Chondrocyte (in vitro differentiated cells): ENCODE data around the gene HPCAL1. TPM values are rescaled to one million over a fixed set of nuclear protein-coding genes. Genes with fewer than 3 reads are reported as not detected.

ENCODE experiments used
- DNase-seq: peaks from one replicate; pipeline ENCODE4 v3.0.0; 2021; ENCODE audit warnings: mixed read lengths, low spot score
- H3K27ac Mint-ChIP-seq: one replicate; pipeline ENCODE4 v1.8.0; 2021; ENCODE audit warnings: mild to moderate bottlenecking, moderate library complexity, mixed read lengths; ENCODE audit not compliant: unreplicated experiment
- H3K27me3 Mint-ChIP-seq: 2 replicates; pipeline ENCODE4 v1.8.0; 2021; ENCODE audit warnings: low read depth, mixed read lengths
- H3K36me3 Mint-ChIP-seq: 2 replicates; pipeline ENCODE4 v1.8.0; 2021; ENCODE audit warnings: low read depth, mixed read lengths
- H3K4me1 Mint-ChIP-seq: 2 replicates; pipeline ENCODE4 v1.8.0; 2021; ENCODE audit warnings: low read depth, mild to moderate bottlenecking, mixed read lengths
- H3K4me3 Mint-ChIP-seq: one replicate; pipeline ENCODE4 v1.8.0; 2021; ENCODE audit warnings: mild to moderate bottlenecking, moderate library complexity, mixed read lengths; ENCODE audit not compliant: unreplicated experiment
- H3K9me3 Mint-ChIP-seq: 2 replicates; pipeline ENCODE4 v1.8.0; 2021; ENCODE audit warnings: low read depth, mixed read lengths
- CTCF ChIP-seq: fragments of 200-600 bp; sonication (generic); IDR thresholded peaks from 2 replicates; pipeline ENCODE4 v1.5.0; 2021; ENCODE audit warnings: antibody characterized with exemption, mild to moderate bottlenecking, moderate library complexity
- total RNA-seq: library from RNA; stranded (reverse); gene quantifications from 3 replicates; pipeline ENCODE4 v1.2.1, GENCODE V29; 2021

Gene HPCAL1
- total RNA-seq, 1 donor from 2014 or later: 19.3 TPM

- H3K9me3 Mint-ChIP-seq: no peaks in the 10 kb centered on the region
- H3K27me3 Mint-ChIP-seq: no peaks in the 10 kb centered on the region
- H3K4me3 Mint-ChIP-seq: no peak overlapping the region
- no peaks in the 10 kb centered on the region for H3K36me3 Mint-ChIP-seq
- TF ChIP-seq CTCF: no peak
- H3K27ac Mint-ChIP-seq: no peak overlapping the region
- DNase-seq: no peak
- H3K4me1 Mint-ChIP-seq: peaks cover 27% of the 10 kb centered on the region
Measured at GRCh38 chr2:10381997-10382353, 79.3 kb downstream of the HPCAL1 start.

GRCh38 chr2:10382354-10383061 lies 79.8 kb downstream of the HPCAL1 start:
- Mint-ChIP-seq H3K4me3 (no peak overlapping the region), H3K4me1 (peaks cover 27% of the 10 kb centered on the region), H3K27ac (no peak overlapping the region), H3K27me3 (no peaks in the 10 kb centered on the region), H3K36me3 (no peaks in the 10 kb centered on the region), H3K9me3 (no peaks in the 10 kb centered on the region)
- no peak for TF ChIP-seq CTCF
- no peak for DNase-seq

DNA sequence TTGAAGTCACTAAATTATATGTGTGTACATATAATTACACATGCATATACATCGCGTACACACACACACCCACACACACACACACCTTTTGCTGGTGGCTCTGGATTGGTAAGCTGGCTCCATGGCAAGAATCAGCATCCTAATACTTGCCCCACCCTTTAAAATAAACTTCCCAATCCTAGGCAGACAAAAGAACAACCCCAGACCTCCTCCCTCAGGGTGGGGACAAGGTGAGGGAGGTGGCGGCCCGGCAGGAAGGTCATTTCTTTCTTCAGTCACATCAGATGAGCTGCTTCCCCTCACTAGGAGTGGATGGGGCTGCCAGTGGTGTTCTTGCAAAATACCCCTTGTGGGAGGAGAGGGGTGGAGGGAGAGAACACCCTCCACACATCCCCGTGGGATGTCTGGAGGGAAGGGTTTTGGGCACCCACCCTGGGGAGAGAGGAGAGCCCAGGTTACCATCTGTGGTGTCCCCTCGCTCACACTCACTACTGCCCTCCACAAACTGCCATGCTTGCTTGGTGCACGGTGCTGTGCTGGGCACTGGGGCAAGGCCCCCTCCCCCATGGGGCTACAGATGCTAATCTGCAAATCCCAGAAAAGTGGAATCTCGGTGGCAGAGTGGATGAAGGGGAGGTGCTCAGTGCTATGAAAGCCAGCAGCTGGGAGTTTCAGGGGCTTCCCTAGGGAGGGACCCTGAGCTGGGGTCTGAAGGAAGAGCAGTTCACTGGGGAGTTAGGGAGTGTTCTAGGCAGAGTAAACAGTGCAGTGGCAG lies 81.4 kb downstream of the HPCAL1 start:
- DNase-seq: no peak
- H3K36me3 Mint-ChIP-seq: no peaks in the 10 kb centered on the region
- no peak overlapping the region for H3K4me3 Mint-ChIP-seq
- H3K27ac Mint-ChIP-seq: no peak overlapping the region
- TF ChIP-seq CTCF: no peak
- no peaks in the 10 kb centered on the region for H3K27me3 Mint-ChIP-seq
- peaks cover 28% of the 10 kb centered on the region for H3K4me1 Mint-ChIP-seq
- H3K9me3 Mint-ChIP-seq: no peaks in the 10 kb centered on the region

DNA sequence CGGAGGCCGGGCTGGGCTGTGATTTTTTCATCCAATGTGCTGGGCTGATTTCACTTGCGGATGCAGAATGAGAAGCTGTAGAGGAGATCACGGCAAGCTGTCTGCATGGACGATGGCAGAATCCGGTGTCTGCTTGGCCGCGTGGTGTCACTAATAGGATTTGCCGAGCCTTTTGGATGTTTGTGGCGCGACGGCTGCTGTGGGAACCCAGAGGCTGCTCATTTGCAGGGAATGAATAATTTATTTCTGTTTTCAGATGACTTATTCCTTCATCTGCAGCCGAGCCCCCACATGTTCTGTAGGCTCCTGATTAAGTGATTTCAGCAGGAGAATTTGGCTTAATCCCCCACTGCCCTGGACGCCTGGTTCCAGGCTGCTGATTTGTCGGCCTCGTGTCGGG lies 82.8 kb downstream of the HPCAL1 start:
- Mint-ChIP-seq H3K4me1 (peaks cover 29% of the 10 kb centered on the region), H3K27me3 (no peaks in the 10 kb centered on the region), H3K36me3 (no peaks in the 10 kb centered on the region), H3K9me3 (no peaks in the 10 kb centered on the region), H3K4me3 (no peak overlapping the region), H3K27ac (no peak overlapping the region)
- DNase-seq: no peak
- no peak for TF ChIP-seq CTCF

DNA sequence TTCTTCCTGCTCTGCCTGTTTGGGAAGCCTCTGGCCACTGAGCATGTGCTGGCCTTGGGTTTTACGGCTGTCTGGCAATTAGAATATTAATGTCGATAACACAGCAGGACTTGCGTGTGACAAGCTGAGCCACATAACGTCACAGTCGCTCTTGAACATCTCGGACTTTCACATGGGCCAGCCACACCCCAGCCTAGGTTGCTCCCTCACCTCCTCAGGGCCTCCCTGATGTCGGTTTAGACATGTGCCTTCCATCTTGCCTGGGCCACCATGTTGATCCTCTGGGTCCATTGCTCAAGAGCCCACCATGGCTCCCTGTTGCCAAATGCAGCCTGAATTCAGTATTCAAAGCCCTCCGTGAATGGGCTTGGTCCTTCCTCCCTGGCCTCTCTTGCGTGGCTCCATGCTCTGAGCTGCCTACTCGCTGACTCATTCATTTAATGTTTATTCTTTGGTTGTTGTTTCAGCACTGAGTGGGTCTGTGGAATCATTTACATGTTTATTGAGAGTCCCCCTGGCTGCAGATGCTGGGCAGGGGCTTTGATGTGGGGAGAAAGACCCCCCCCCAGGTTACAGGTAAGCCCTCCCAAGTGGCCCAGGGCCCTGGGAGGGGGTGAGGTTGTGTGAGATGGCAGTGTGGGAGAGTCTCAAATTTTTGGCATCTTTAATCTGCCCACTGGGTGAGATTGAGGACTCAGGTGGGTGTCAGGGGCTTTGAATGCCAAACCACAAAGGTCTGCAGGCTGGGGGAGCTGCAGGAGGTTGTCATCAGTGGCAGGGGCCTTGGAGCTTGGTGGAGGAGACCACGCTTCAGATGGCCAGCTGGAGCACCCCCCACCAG lies 83.4 kb downstream of the HPCAL1 start:
- no peaks in the 10 kb centered on the region for H3K9me3 Mint-ChIP-seq
- no peaks in the 10 kb centered on the region for H3K27me3 Mint-ChIP-seq
- no peaks in the 10 kb centered on the region for H3K36me3 Mint-ChIP-seq
- no peak for TF ChIP-seq CTCF
- H3K27ac Mint-ChIP-seq: no peak overlapping the region
- no peak overlapping the region for H3K4me3 Mint-ChIP-seq
- peaks cover 24% of the 10 kb centered on the region for H3K4me1 Mint-ChIP-seq
- DNase-seq: no peak
